Esophagus squamous epithelium (tissue), 5 donors: ENCODE measurements around the gene LACTBL1. TPM values are rescaled to one million over a fixed set of nuclear protein-coding genes. Genes with fewer than 3 reads are reported as not detected.

Experiments used
- DNase-seq: peaks from one replicate; lab custom pipeline; 2025; lab: John Stamatoyannopoulos, UW
- H3K27ac ChIP-seq, 4 donors: fragments of 200-600 bp; sonication (generic); one replicate each; pipeline ENCODE4 v1.5.1; 2016 to 2019; ENCODE audit warnings: mild to moderate bottlenecking in 1 of 4
- H3K27me3 ChIP-seq, 4 donors: fragments of 200-600 bp; sonication (generic); 1 replicate in 3 of 4; 2 replicates in 1 of 4; pipeline versions ENCODE4 v1.5.1 to v1.6.0; 2017 to 2021; ENCODE audit warnings: antibody characterized with exemption in 1 of 4
- H3K36me3 ChIP-seq, 3 donors: fragments of 200-600 bp; sonication (generic); one replicate each; pipeline ENCODE4 v1.5.1; 2016 to 2019
- H3K4me1 ChIP-seq, 3 donors: fragments of 200-600 bp; sonication (generic); one replicate each; pipeline ENCODE4 v1.5.1; 2017 to 2019
- H3K4me3 ChIP-seq, 4 donors: fragments of 200-600 bp; sonication (generic); 1 replicate in 3 of 4; 2 replicates in 1 of 4; pipeline ENCODE4 v1.5.1; 2016 to 2019; ENCODE audit warnings: mild to moderate bottlenecking in 2 of 4, moderate library complexity in 1 of 4
- H3K9me3 ChIP-seq, 3 donors: fragments of 200-600 bp; sonication (generic); one replicate each; pipeline ENCODE4 v1.5.1; 2016 to 2019
- POLR2A ChIP-seq, 4 donors: fragments of 450-650 bp; IDR thresholded peaks; one replicate each; pipeline ENCODE4 v1.6.1; 2017; ENCODE audit warnings: antibody characterized with exemption in 4 of 4, mild to moderate bottlenecking in 4 of 4, moderate library complexity in 3 of 4
- WGBS, 2 donors: methylation state at CpG; one replicate each; pipeline ENCODE4 v1.1.5; 2018; 5-methylcytosine and 5-hydroxymethylcytosine counted together
- intact Hi-C: fragments of 100-400 bp; cut with DNase I; formaldehyde crosslinking; loops from one replicate; pipeline ENCODE4 v1.15.0; 2022
- total RNA-seq, 4 donors: library from RNA; depleted of rRNA; stranded (reverse); fragments of >200 nt; gene quantifications; one replicate each; pipeline ENCODE4 v1.1.0, GENCODE V29; 2016
- TF ChIP-seq, protein P1 (sequence below), 6 experiments: fragments of 450-650 bp in 4 of 6; fragments of 200-600 bp in 2 of 6; sonication (generic) in 2 of 6; IDR thresholded peaks; one replicate each; pipeline ENCODE4 v1.5.1; 2016 to 2019; ENCODE audit warnings: antibody characterized with exemption in 6 of 6, mild to moderate bottlenecking in 4 of 6, moderate library complexity in 4 of 6
- donor health status: DM: yes; HTN: yes; CAD: no.

Gene LACTBL1
- total RNA-seq, 4 donors from 2014 or later = not detected

GRCh38 chr1:22918644-22919043 lies 54.0 kb downstream of the LACTBL1 start:
- Histone ChIP-seq H3K4me1 (peaks cover 0 to 39% (median 6%) of the 10 kb centered on the region in 3 donors), H3K9me3 (no peaks in the 10 kb centered on the region), H3K4me3 (no peak overlapping the region), H3K36me3 (no peaks in the 10 kb centered on the region), H3K27ac (no peak overlapping the region), H3K27me3 (peaks cover 0 to 43% (median 0%) of the 10 kb centered on the region in 4 donors)
- intact Hi-C loops = no loop called here
- TF ChIP-seq, protein P1, sequence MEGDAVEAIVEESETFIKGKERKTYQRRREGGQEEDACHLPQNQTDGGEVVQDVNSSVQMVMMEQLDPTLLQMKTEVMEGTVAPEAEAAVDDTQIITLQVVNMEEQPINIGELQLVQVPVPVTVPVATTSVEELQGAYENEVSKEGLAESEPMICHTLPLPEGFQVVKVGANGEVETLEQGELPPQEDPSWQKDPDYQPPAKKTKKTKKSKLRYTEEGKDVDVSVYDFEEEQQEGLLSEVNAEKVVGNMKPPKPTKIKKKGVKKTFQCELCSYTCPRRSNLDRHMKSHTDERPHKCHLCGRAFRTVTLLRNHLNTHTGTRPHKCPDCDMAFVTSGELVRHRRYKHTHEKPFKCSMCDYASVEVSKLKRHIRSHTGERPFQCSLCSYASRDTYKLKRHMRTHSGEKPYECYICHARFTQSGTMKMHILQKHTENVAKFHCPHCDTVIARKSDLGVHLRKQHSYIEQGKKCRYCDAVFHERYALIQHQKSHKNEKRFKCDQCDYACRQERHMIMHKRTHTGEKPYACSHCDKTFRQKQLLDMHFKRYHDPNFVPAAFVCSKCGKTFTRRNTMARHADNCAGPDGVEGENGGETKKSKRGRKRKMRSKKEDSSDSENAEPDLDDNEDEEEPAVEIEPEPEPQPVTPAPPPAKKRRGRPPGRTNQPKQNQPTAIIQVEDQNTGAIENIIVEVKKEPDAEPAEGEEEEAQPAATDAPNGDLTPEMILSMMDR (IDR thresholded peaks at IDR 0.05) = no peak
- TF ChIP-seq POLR2A (IDR thresholded peaks at IDR 0.05) = no peak
- 72 to 81% methylated on average over 3 to 4 of the region's 4 CpGs for WGBS, 2 donors
- DNase-seq = no peak

DNA sequence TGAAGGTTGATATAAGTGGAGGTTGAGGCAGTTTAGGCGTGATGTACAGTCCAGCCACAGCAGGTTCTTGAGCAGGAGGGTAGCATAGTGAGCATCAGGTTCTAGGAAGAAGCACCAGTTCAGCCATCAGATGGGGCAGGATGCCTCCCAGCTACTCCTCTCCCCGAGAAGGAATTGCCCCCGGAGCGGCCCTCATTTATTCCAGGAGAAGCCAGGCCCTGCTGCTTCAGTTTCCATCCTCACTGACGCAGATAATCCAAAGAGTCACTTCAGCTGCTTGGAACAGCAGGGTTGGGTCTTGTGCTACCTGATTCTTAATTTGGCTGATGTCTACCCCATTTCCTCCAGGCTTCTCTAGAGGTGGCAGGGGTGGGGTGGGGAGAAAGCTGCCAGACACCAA lies 54.7 kb downstream of the LACTBL1 start:
- Histone ChIP-seq H3K36me3 (no peaks in the 10 kb centered on the region), H3K4me1 (peaks cover 0 to 39% (median 6%) of the 10 kb centered on the region in 3 donors), H3K27ac (no peak overlapping the region), H3K4me3 (no peak overlapping the region), H3K9me3 (no peaks in the 10 kb centered on the region), H3K27me3 (peaks cover 0 to 46% (median 0%) of the 10 kb centered on the region in 4 donors)
- WGBS, 2 donors = 100% methylated on average over 1 to 5 of the region's 5 CpGs
- intact Hi-C loops = no loop called here
- TF ChIP-seq POLR2A (IDR thresholded peaks at IDR 0.05) = no peak
- TF ChIP-seq, protein P1 (IDR thresholded peaks at IDR 0.05) = no peak
- no peak for DNase-seq

DNA sequence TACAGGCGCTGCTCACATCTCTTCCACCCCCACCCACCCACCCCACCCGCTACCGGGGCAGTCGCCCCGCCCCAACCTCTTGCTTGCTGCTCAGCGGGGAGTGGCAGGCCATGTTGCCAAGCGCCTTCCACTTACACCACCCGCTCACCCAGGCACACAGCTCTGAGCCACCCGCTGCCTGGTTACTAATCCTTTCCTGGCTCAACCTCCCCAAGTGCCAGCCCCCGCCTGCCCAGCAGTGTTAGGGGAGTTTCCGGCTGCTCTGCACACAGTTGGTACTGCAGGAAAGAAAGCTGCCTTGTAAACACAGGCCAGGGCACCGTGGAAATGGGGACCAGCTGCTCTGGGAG lies 56.2 kb downstream of the LACTBL1 start:
- Histone ChIP-seq H3K36me3 (no peaks in the 10 kb centered on the region), H3K27ac (no peak overlapping the region), H3K4me1 (peaks cover 0 to 39% (median 6%) of the 10 kb centered on the region in 3 donors), H3K27me3 (peaks cover 0 to 61% (median 0%) of the 10 kb centered on the region in 4 donors), H3K9me3 (no peaks in the 10 kb centered on the region), H3K4me3 (peak overlapping the region in 1 of 4 donors; percentile 10)
- TF ChIP-seq, protein P1 (IDR thresholded peaks at IDR 0.05) = no peak
- no peak for TF ChIP-seq POLR2A (IDR thresholded peaks at IDR 0.05)
- intact Hi-C loops = no loop called here
- 21 to 51% methylated on average over 2 to 4 of the region's 12 CpGs for WGBS, 2 donors
- DNase-seq = no peak

GRCh38 chr1:22915816-22916470 lies 56.7 kb downstream of the LACTBL1 start:
- TF ChIP-seq, protein P1 (IDR thresholded peaks at IDR 0.05) = no peak
- TF ChIP-seq POLR2A (IDR thresholded peaks at IDR 0.05) = no peak
- Histone ChIP-seq H3K4me1 (peaks cover 0 to 34% (median 5%) of the 10 kb centered on the region in 3 donors), H3K27me3 (peaks cover 0 to 64% (median 0%) of the 10 kb centered on the region in 4 donors), H3K9me3 (no peaks in the 10 kb centered on the region), H3K27ac (no peak overlapping the region), H3K4me3 (no peak overlapping the region), H3K36me3 (no peaks in the 10 kb centered on the region)
- intact Hi-C loops = no loop called here
- no peak for DNase-seq
- 30 to 34% methylated on average over 8 to 12 of the region's 15 CpGs for WGBS, 2 donors

GRCh38 chr1:22915231-22915630 lies 57.4 kb downstream of the LACTBL1 start:
- Histone ChIP-seq H3K4me1 (peaks cover 0 to 26% (median 3%) of the 10 kb centered on the region in 3 donors), H3K27me3 (peaks cover 0 to 64% (median 0%) of the 10 kb centered on the region in 4 donors), H3K36me3 (no peaks in the 10 kb centered on the region), H3K4me3 (no peak overlapping the region), H3K9me3 (no peaks in the 10 kb centered on the region), H3K27ac (no peak overlapping the region)
- no peak for DNase-seq
- WGBS, 2 donors = 36 to 51% methylated on average over 6 to 7 of the region's 7 CpGs
- intact Hi-C loops = no loop called here
- TF ChIP-seq, protein P1 (IDR thresholded peaks at IDR 0.05) = no peak
- no peak for TF ChIP-seq POLR2A (IDR thresholded peaks at IDR 0.05)
